ENCODE results near the gene SLC6A20.

SLC6A20 gene

DNA sequence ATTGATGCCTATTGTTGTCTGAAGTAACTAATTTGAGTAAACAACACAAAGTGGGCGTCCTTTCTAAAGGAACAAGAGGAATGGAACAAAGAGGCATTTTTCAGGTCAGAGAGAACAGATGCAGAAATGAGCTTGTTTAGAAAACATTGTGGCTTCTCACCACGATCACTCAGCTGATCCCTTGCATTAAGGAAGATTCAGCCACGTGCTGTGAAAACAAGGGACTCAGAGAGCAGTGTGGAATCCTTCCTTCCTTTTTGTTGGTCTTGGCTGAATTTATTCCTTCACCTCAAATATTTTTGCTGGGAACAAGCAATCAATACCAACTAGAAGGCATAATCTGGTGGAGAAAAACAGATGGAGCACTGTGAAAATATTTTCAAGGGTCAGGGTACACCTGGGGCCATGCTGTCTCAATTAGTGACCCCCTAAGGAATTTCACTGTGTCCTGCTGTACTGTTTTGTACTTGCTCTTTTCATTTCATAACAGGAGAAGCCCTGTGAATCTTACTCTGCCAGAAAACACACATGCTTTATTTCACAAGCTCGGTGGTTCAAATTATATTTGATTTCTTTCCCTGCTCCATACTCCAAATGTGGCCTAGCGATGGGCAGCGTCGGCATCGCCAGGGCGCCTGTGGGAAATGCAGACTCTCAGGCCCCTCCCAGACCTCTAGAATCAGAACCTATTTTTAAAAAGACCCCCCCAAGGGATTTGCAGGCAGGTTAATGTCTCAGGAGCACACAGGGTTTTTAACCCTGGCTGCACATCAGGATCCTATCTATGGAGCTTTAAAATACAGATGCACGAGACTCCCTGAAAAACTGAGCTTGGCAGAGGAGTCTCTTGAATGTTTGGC is 11.6 kb upstream of the SLC6A20 start:
- H3K4me1 Mint-ChIP-seq: peaks cover 11% of the 10 kb centered on the region
- H3K9me3 Mint-ChIP-seq: no peaks in the 10 kb centered on the region
- no peak overlapping the region for H3K4me3 Mint-ChIP-seq
- H3K36me3 Mint-ChIP-seq: peaks cover 2% of the 10 kb centered on the region
- H3K27me3 Mint-ChIP-seq: no peaks in the 10 kb centered on the region
- H3K27ac Mint-ChIP-seq: no peak overlapping the region

DNA sequence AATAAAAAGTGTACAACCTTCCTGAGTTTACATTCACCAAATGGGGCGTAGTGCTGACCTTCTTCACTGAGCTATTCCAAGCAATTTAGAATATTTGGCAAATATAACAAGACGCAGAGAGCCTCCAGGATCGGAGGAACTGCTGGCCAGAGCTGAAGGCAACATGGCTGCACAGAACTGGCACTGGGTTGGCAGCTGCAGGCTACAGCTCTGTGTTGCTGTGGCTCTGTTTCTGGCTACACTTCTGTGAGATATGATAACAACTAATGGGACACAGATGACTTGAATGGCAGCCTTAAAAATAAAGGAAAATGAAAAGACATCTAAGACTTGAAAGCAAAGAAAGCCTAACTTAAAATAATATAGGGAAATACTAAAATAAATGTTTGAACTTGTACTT is 10.8 kb upstream of the SLC6A20 start:
- Mint-ChIP-seq H3K27ac (no peak overlapping the region), H3K27me3 (no peaks in the 10 kb centered on the region), H3K9me3 (no peaks in the 10 kb centered on the region), H3K36me3 (peaks cover 2% of the 10 kb centered on the region), H3K4me3 (no peak overlapping the region), H3K4me1 (peaks cover 11% of the 10 kb centered on the region)

GRCh38 chr3:45806072-45806471 is 9.7 kb upstream of the SLC6A20 start:
- Mint-ChIP-seq H3K9me3 (no peaks in the 10 kb centered on the region), H3K36me3 (no peaks in the 10 kb centered on the region), H3K27ac (no peak overlapping the region), H3K4me1 (peaks cover 11% of the 10 kb centered on the region), H3K4me3 (no peak overlapping the region), H3K27me3 (no peaks in the 10 kb centered on the region)

- Mint-ChIP-seq H3K9me3 (no peaks in the 10 kb centered on the region), H3K4me3 (no peak overlapping the region), H3K36me3 (no peaks in the 10 kb centered on the region), H3K27me3 (peaks cover 9% of the 10 kb centered on the region), H3K4me1 (peaks cover 11% of the 10 kb centered on the region), H3K27ac (no peak overlapping the region)
Measured at GRCh38 chr3:45803252-45803935, 7.1 kb upstream of the SLC6A20 start.

DNA sequence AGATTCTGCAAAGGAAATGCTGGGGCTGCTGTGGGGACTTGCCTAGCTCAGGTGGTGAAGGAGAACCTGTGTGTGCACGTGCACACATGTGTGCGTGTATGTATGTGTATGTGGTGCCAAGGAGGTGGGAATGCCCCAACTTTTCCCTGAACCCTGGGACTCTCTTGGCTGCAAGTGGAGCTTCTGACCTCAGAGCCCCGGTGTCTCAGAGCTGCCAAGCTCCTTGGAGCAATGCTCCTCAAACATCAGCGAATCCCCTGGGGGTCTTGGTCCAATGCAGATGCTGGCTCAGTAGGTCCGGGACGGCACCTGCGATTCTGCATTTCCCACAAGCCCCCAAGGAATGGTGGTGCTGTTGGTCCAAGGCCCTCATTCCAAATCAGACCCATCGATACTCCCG is 5.8 kb upstream of the SLC6A20 start:
- H3K36me3 Mint-ChIP-seq: no peaks in the 10 kb centered on the region
- H3K4me1 Mint-ChIP-seq: peaks cover 11% of the 10 kb centered on the region
- no peaks in the 10 kb centered on the region for H3K9me3 Mint-ChIP-seq
- no peak overlapping the region for H3K27ac Mint-ChIP-seq
- peaks cover 14% of the 10 kb centered on the region for H3K27me3 Mint-ChIP-seq
- H3K4me3 Mint-ChIP-seq: no peak overlapping the region

DNA sequence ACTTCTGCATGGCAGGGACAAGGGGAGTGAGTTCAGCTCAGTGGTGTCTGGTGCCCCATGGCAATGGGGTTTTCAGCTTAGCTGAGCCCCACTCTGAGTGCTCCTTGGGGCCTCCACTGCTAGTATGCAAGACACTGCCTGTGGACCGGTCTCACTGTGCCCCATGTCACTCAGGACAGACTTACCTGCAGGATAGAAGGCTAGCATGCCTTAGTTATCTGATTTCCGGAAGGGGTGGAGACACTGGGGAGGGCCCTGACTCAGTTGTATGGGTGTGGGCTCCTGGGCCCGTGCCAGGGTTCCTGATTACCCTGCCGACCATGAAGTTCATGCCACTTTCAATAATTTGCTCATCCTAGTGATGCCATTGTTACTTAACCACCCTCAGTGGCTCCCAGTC is 4.3 kb upstream of the SLC6A20 start:
- no peaks in the 10 kb centered on the region for H3K9me3 Mint-ChIP-seq
- peaks cover 5% of the 10 kb centered on the region for H3K4me1 Mint-ChIP-seq
- no peak overlapping the region for H3K4me3 Mint-ChIP-seq
- no peaks in the 10 kb centered on the region for H3K36me3 Mint-ChIP-seq
- H3K27ac Mint-ChIP-seq: no peak overlapping the region
- H3K27me3 Mint-ChIP-seq: peaks cover 20% of the 10 kb centered on the region

DNA sequence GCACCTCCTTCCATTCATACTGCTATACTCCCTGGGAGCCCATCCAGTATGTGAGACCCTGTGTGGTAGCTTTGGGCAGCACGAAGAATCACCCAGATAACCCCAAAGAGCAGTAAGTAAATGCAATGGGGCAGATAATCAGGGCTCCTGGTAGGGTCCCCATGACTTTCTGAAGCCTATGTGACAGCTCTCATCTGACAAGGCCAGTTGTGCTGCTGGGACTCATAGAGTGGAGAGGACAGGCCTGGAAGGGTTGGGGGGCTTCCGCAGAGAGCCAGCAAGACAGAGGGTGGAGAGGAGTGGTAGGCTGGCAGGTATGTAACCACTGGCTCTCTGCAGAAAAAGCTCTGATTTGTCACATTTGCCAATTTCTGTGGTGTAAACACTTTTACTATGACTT is 3.2 kb upstream of the SLC6A20 start:
- Mint-ChIP-seq H3K27me3 (peaks cover 29% of the 10 kb centered on the region), H3K36me3 (no peaks in the 10 kb centered on the region), H3K9me3 (no peaks in the 10 kb centered on the region), H3K27ac (no peak overlapping the region), H3K4me1 (peaks cover 9% of the 10 kb centered on the region), H3K4me3 (no peak overlapping the region)

- H3K36me3 Mint-ChIP-seq: no peaks in the 10 kb centered on the region
- H3K4me1 Mint-ChIP-seq: peaks cover 9% of the 10 kb centered on the region
- H3K4me3 Mint-ChIP-seq: no peak overlapping the region
- H3K9me3 Mint-ChIP-seq: no peaks in the 10 kb centered on the region
- no peak overlapping the region for H3K27ac Mint-ChIP-seq
- peaks cover 32% of the 10 kb centered on the region for H3K27me3 Mint-ChIP-seq
Measured at GRCh38 chr3:45798034-45798433, 1.7 kb upstream of the SLC6A20 start.

DNA sequence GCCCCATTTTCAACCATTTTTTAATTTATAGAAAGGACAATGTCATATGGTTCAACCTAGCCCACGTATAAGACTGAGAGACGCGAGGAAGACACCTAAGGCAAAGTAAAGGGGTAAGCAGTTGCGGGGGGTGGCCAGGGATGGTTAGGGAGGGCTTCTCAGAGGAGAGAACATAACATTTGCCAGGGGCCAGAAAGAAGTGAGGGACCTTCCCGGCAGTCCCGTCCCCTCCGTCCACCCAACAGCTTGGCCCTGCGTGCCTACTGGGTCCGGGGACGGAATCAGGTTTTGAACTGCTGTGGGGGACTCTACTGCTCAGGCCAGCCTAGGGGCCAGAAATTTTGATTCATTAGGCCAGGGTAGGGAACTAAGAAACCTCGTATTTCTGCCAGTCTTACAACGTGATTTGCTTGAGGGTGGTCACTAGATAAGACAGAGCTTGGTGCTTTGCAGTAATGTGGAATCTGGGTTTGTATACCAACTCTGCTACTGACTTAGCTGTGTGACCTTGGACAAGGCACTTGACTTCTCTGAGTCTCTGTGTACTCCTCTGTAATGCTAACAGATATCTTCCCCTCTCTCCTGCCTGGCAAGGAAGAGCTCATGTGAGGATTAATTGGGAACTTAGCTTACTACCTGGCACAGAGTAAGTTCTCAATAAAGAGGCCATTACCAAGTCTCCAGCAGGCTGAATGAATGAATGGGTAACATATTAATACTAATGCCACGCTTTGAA is 734 bp upstream of the SLC6A20 start:
- H3K4me1 Mint-ChIP-seq: peaks cover 9% of the 10 kb centered on the region
- no peaks in the 10 kb centered on the region for H3K36me3 Mint-ChIP-seq
- H3K9me3 Mint-ChIP-seq: no peaks in the 10 kb centered on the region
- peak overlapping the region; percentile 64 for H3K4me3 Mint-ChIP-seq
- peaks cover 32% of the 10 kb centered on the region for H3K27me3 Mint-ChIP-seq
- H3K27ac Mint-ChIP-seq: no peak overlapping the region

DNA sequence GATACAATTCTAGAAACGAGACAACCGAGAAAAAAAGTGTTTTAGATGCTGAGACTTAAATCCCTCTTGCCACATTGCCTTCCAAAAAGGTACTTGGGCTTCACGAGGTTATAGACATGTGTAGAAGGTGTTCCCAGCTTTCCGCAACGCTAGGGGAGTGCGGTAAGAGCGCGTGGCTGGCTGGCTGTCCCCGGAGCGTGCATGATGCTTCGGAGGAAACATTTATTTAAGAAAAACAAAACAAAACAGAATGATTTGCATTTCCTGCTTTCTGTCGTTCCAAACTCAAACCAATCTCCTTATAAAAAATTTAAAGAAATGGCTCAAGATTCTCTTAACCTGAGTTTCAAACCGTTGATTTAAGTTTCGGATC is 841 bp downstream of the SLC6A20 start:
- no peak overlapping the region for H3K27ac Mint-ChIP-seq

GRCh38 chr3:45794660-45795059 is 1.7 kb downstream of the SLC6A20 start:
- Mint-ChIP-seq H3K9me3 (no peaks in the 10 kb centered on the region), H3K27me3 (peaks cover 32% of the 10 kb centered on the region), H3K4me3 (no peak overlapping the region), H3K36me3 (peaks cover 3% of the 10 kb centered on the region), H3K27ac (no peak overlapping the region), H3K4me1 (peaks cover 9% of the 10 kb centered on the region)

More for the DNA sequence above, 841 bp downstream of the SLC6A20 start:
- H3K9me3 Mint-ChIP-seq: no peaks in the 10 kb centered on the region
- H3K4me1 Mint-ChIP-seq: peaks cover 9% of the 10 kb centered on the region
- peaks cover 32% of the 10 kb centered on the region for H3K27me3 Mint-ChIP-seq
- H3K36me3 Mint-ChIP-seq: peaks cover under 1% of the 10 kb centered on the region
- peak overlapping the region; percentile 81 for H3K4me3 Mint-ChIP-seq

DNA sequence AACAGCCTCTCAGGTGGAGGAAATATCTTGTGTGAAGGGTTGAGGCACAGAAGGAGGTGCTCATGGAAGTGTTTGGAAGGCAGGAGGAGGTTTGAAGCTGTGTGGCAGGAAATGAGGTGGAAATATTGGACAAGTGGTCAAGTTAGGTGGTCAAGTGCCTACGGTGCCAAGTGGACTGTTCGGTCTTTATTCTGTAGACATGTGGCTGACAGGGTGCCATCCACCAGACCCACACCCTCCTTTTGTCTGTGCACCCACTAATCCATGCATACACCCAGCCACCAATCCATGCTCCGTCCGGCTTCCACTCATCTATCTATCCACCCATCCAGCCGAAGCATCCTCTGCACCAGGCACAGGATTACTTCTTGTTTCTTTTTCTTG is 2.2 kb downstream of the SLC6A20 start:
- Mint-ChIP-seq H3K4me3 (no peak overlapping the region), H3K9me3 (peaks cover under 1% of the 10 kb centered on the region), H3K36me3 (peaks cover 3% of the 10 kb centered on the region), H3K4me1 (peaks cover 9% of the 10 kb centered on the region), H3K27ac (no peak overlapping the region), H3K27me3 (peaks cover 28% of the 10 kb centered on the region)

DNA sequence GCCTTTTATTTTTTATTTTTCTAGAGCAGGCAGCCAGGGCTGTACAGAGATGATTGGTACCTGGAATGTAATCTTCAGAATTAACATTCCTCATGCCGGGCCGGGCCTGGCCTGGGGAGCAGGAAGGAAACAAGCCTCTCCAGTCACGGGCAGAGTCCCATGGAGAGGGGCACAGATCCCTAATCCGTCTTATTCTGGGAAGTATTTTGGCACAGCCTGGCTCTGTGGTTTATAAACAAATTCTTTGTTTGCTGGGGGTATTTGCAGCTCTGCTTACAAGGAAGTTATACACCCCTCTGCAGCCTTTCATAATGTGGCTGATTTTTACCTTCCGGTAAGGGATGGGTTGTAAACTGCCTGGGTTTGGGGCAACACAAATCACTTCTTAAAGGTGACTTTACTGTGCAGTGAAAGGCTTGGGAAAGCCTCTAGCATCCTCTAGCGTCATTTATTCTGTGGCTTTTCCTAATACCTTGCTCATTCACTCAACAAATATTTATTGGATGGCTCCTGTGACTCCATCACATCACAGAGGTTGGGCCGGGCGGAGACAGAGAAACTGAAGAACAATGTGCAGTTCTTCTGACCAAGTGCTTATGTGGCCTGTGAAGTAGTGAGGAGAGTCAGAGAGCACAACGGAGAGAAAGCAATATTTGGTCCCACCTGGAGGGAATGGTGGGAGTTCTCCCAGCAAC is 2.7 kb downstream of the SLC6A20 start:
- peaks cover 5% of the 10 kb centered on the region for H3K9me3 Mint-ChIP-seq
- H3K27ac Mint-ChIP-seq: no peak overlapping the region
- H3K36me3 Mint-ChIP-seq: peaks cover 5% of the 10 kb centered on the region
- no peak overlapping the region for H3K4me3 Mint-ChIP-seq
- peaks cover 23% of the 10 kb centered on the region for H3K27me3 Mint-ChIP-seq
- H3K4me1 Mint-ChIP-seq: peaks cover 9% of the 10 kb centered on the region

DNA sequence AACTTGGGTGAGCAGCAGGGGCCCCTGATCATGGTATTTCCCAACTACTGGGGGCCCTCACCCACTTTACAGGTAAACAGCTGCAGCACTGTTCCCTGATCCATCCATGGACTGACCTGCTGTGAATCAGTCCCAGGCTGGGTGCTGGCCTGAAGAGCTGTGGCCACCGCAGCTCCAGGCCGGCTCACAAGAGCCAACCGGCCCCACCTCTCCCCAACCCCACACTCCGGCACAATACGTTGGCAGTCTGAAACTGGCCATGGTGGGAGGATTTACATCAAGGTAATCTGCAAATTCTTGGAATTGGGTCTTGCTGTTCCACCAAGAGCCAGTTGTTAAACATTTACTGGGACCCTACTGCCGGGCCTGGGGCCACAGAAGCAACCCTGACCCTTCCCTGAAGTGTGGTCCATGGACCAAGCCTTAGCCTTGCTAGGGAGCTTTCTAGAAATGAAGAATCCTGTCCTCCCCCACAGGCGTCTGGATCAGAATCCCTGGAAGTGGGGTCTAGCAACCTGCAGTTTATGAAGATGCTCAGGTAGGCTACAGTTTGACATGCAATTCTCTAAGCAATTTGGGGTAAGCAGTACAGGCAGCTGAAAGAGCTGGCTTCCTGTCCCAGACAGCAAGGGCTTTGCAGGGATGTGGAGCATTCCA is 3.7 kb downstream of the SLC6A20 start:
- peaks cover 9% of the 10 kb centered on the region for H3K4me1 Mint-ChIP-seq
- no peak overlapping the region for H3K4me3 Mint-ChIP-seq
- peaks cover 21% of the 10 kb centered on the region for H3K27me3 Mint-ChIP-seq
- H3K27ac Mint-ChIP-seq: no peak overlapping the region
- H3K9me3 Mint-ChIP-seq: peaks cover 5% of the 10 kb centered on the region
- peaks cover 5% of the 10 kb centered on the region for H3K36me3 Mint-ChIP-seq

DNA sequence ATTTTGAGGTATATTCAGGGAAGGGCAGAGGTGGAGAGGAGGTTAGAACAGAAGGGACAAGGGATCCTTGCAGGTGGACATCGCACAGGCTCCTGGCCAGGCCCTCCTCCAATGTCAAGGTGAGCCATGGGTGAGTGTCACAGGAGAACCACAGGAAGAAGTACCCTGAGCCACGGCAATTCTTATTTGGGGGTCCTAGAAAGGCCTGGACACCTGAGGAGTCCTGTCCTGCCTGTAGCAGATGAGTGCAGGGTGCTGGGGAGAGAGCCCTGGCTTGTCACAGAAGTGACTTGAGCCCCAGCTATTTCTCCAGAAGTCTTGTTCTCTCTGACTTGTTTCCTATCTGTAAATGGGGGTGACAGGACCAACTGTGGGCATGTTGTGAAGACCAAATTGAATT is 4.3 kb downstream of the SLC6A20 start:
- peaks cover 5% of the 10 kb centered on the region for H3K36me3 Mint-ChIP-seq
- peaks cover 5% of the 10 kb centered on the region for H3K9me3 Mint-ChIP-seq
- H3K27me3 Mint-ChIP-seq: peaks cover 20% of the 10 kb centered on the region
- no peak overlapping the region for H3K4me3 Mint-ChIP-seq
- no peak overlapping the region for H3K27ac Mint-ChIP-seq
- peaks cover 9% of the 10 kb centered on the region for H3K4me1 Mint-ChIP-seq
